ENCODE results near the gene PRKAR2B.

GRCh38 chr7:107077699-107078516, 33.4 kb downstream of the PRKAR2B start:
- TF ChIP-seq, protein P1, sequence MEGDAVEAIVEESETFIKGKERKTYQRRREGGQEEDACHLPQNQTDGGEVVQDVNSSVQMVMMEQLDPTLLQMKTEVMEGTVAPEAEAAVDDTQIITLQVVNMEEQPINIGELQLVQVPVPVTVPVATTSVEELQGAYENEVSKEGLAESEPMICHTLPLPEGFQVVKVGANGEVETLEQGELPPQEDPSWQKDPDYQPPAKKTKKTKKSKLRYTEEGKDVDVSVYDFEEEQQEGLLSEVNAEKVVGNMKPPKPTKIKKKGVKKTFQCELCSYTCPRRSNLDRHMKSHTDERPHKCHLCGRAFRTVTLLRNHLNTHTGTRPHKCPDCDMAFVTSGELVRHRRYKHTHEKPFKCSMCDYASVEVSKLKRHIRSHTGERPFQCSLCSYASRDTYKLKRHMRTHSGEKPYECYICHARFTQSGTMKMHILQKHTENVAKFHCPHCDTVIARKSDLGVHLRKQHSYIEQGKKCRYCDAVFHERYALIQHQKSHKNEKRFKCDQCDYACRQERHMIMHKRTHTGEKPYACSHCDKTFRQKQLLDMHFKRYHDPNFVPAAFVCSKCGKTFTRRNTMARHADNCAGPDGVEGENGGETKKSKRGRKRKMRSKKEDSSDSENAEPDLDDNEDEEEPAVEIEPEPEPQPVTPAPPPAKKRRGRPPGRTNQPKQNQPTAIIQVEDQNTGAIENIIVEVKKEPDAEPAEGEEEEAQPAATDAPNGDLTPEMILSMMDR (IDR thresholded peaks at IDR 0.05), result no peak
- no peak for TF ChIP-seq POLR2A (IDR thresholded peaks at IDR 0.05)

Data from prostate gland (tissue), 2 donors.